NT2/D1 (cell line): ENCODE measurements around the gene ZNF382.

Source experiments
- DNase-seq: peaks from one replicate; pipeline ENCODE4 v3.0.0-alpha.2; 2011; ENCODE audit warnings: low read depth, low spot score
- H3K27me3 ChIP-seq: 2 replicates; pipeline ENCODE4 v1.6.0; 2011; ENCODE audit warnings: mild to moderate bottlenecking; ENCODE audit not compliant: insufficient read length, insufficient read depth
- H3K36me3 ChIP-seq: 2 replicates; pipeline ENCODE4 v1.6.1; 2011; ENCODE audit warnings: mild to moderate bottlenecking, low read length, mixed read lengths; ENCODE audit not compliant: insufficient read depth, insufficient read length
- H3K4me1 ChIP-seq: 2 replicates; pipeline ENCODE4 v1.5.1; 2011; ENCODE audit not compliant: insufficient read depth, insufficient read length
- H3K4me3 ChIP-seq: 2 replicates; pipeline ENCODE4 v1.5.1; 2011; ENCODE audit warnings: low read depth; ENCODE audit not compliant: insufficient read length
- H3K9ac ChIP-seq: 2 replicates; pipeline ENCODE4 v1.6.0; 2011; ENCODE audit warnings: low read depth; ENCODE audit not compliant: insufficient read length
- H3K9me3 ChIP-seq: 2 replicates; pipeline ENCODE4 v1.5.1; 2011; ENCODE audit warnings: mild to moderate bottlenecking, low read length; ENCODE audit not compliant: insufficient read depth
- SUZ12 ChIP-seq: IDR thresholded peaks from 2 replicates; pipeline ENCODE4 v1.6.1; 2011; ENCODE audit not compliant: insufficient read length, insufficient read depth; ENCODE audit errors: extremely low read depth
- YY1 ChIP-seq: IDR thresholded peaks from 2 replicates; pipeline ENCODE4 v1.6.1; 2011; ENCODE audit not compliant: insufficient read length, insufficient read depth
- ZNF274 ChIP-seq: IDR thresholded peaks from 2 replicates; pipeline ENCODE4 v1.6.1; 2011; ENCODE audit warnings: mild to moderate bottlenecking, low read depth, low read length

Gene ZNF382

GRCh38 chr19:36605101-36605876, at the start of gene ZNF382:
ZNF382 (plus strand) TSS chr19:36605313; CDS start chr19:36609915, 4,602 bp downstream.
- peaks cover 3% of the 10 kb centered on the region for H3K4me1 ChIP-seq
- peaks cover 25% of the 10 kb centered on the region for H3K36me3 ChIP-seq
- peak within 1 kb of the TSS; percentile 81 for H3K9ac ChIP-seq
- TF ChIP-seq YY1: no peak
- TF ChIP-seq SUZ12: no peak
- TF ChIP-seq ZNF274: no peak
- H3K9me3 ChIP-seq: no peaks in the 10 kb centered on the region
- DNase-seq: no peak
- H3K4me3 ChIP-seq: peak within 1 kb of the TSS; percentile 81
- H3K27me3 ChIP-seq: peaks cover 14% of the 10 kb centered on the region

GRCh38 chr19:36564391-36564790, 40.7 kb upstream of the ZNF382 start:
- no peak for TF ChIP-seq ZNF274
- TF ChIP-seq SUZ12: no peak
- no peak for TF ChIP-seq YY1
- H3K36me3 ChIP-seq: peaks cover 20% of the 10 kb centered on the region
- no peak overlapping the region for H3K4me3 ChIP-seq
- H3K9ac ChIP-seq: no peak overlapping the region
- H3K4me1 ChIP-seq: no peaks in the 10 kb centered on the region
- H3K27me3 ChIP-seq: no peaks in the 10 kb centered on the region
- no peak for DNase-seq
- peaks cover 51% of the 10 kb centered on the region for H3K9me3 ChIP-seq

DNA sequence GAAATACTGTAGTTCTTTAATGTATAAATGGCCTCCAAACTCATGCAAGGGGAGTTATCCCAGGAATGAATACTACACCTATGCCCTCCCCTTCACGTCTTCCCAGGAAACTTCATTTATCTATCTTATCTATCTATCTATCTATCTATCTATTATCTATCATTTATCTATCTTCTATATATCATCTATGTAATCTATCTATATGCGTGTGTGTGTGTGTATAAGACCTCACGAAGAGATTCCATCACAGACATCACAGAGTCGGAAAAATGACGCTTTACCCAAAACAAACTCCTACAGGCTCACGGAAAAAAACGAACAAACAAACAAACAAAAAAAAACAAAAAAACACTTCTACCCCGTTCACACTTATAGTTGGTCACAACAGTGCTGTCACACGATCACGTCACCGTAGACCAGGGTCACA, 32.5 kb upstream of the ZNF382 start:
- Histone ChIP-seq H3K36me3 (peaks cover 31% of the 10 kb centered on the region), H3K4me1 (peaks cover 2% of the 10 kb centered on the region), H3K9ac (peak overlapping the region; percentile 93), H3K27me3 (no peaks in the 10 kb centered on the region), H3K4me3 (peak overlapping the region; percentile 91), H3K9me3 (no peaks in the 10 kb centered on the region)
- no peak for DNase-seq
- TF ChIP-seq ZNF274: no peak
- no peak for TF ChIP-seq SUZ12
- no peak for TF ChIP-seq YY1

DNA sequence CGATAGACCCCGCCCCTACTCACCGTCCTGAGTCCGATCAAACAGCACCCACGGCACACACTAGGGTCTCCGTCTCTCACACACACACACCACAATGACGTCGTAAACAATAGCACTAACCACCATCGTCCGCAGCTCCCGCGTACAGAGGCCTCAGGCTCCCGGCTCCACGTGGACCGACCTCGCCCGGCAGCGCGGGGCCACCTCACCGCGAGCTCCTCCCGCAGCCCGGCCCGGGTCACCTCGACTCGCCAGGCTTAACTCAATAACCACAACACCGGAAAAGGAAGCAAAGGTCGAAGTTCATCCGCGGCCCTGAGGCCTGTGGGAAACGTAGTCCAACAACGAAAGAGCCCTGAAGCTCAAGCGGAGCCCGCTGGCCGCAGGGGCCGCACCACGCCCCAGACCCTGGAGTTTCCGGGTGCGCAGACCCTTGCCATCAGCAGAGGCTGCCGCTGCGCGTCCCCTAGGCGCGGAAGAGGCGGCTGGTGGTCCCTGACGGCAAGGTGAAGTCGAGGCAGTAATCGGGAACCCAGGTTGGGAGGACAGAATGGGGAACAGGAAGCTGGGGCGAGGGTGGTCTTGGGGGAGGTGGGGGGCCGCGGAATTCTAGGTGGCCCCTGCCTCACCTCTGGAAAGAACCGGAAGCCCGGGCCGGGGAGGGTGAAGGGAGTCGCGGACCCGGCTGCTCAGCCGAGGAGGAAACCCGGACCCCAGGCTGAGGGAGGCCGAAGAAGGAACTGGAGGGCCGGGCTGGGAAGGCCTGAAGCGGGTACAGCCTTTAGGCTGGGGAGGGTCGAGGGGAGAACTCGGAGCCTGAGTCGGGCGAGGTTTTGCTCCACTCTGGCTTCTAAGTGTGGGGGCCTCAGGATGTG, 31.9 kb upstream of the ZNF382 start, which contains the start of gene ZNF529:
ZNF529 (minus strand) TSS at position 273 of the 875 bp plus-strand sequence. CDS start 946 bp downstream, outside the sequence.
- Histone ChIP-seq H3K4me1 (peaks cover 2% of the 10 kb centered on the region), H3K36me3 (peaks cover 31% of the 10 kb centered on the region), H3K27me3 (no peaks in the 10 kb centered on the region)

GRCh38 chr19:36573895-36574720, 31.0 kb upstream of the ZNF382 start:
- Histone ChIP-seq H3K36me3 (peaks cover 34% of the 10 kb centered on the region), H3K4me3 (peak overlapping the region; percentile 91), H3K9me3 (no peaks in the 10 kb centered on the region), H3K4me1 (peaks cover 2% of the 10 kb centered on the region), H3K9ac (peak overlapping the region; percentile 93), H3K27me3 (no peaks in the 10 kb centered on the region)
- no peak for DNase-seq
- TF ChIP-seq YY1: no peak
- no peak for TF ChIP-seq ZNF274
- no peak for TF ChIP-seq SUZ12

More for the DNA sequence above, 31.9 kb upstream of the ZNF382 start, which contains the start of gene ZNF529:
- peak within 1 kb of the TSS; percentile 93 for H3K9ac ChIP-seq
- TF ChIP-seq SUZ12 (no peak), ZNF274 (no peak)
- DNase-seq: peak; percentile 82
- H3K9me3 ChIP-seq: no peaks in the 10 kb centered on the region
- H3K4me3 ChIP-seq: peak within 1 kb of the TSS; percentile 91

- DNase-seq: no peak
- Histone ChIP-seq H3K9ac (no peak overlapping the region), H3K4me3 (peak overlapping the region; percentile 91), H3K9me3 (no peaks in the 10 kb centered on the region), H3K4me1 (peaks cover 2% of the 10 kb centered on the region), H3K36me3 (peaks cover 34% of the 10 kb centered on the region), H3K27me3 (no peaks in the 10 kb centered on the region)
- TF ChIP-seq YY1 (no peak), SUZ12 (no peak), ZNF274 (no peak)
Observed at GRCh38 chr19:36574741-36575140, 30.4 kb upstream of the ZNF382 start.
